GM18502 (cell line): ENCODE results near the gene LRBA.
"Not testable (repeated sequence)": the region's sequence is repeated elsewhere in the genome, so short reads cannot be mapped to it uniquely, and the experiment has no call there.

ENCODE experiments used
- ATAC-seq: cut with Tn5 transposase; IDR thresholded peaks from one replicate; pipeline ENCODE4 v1.9.1; 2021; ENCODE audit warnings: mild to moderate bottlenecking; ENCODE audit not compliant: unreplicated experiment, poor library complexity

Gene LRBA

DNA sequence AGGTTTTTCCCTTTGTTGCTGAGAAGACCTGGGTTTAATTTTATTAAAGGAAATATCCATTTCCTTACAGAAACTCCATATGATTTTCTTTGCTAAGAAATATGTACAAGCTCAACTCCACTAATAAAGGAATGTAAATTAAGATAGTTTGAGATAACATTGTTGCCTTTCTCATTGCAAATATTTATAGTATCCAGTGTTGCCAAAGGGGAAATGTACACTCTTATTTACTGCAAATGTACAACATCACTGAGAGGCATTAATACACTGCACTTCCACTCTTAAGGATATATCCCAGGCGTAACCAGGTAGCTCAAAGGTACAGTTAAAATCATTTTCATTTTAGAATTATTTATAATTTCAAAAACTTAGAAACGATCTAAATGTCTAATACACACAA, 7.5 kb upstream of the LRBA start:
- ATAC-seq = no peak

DNA sequence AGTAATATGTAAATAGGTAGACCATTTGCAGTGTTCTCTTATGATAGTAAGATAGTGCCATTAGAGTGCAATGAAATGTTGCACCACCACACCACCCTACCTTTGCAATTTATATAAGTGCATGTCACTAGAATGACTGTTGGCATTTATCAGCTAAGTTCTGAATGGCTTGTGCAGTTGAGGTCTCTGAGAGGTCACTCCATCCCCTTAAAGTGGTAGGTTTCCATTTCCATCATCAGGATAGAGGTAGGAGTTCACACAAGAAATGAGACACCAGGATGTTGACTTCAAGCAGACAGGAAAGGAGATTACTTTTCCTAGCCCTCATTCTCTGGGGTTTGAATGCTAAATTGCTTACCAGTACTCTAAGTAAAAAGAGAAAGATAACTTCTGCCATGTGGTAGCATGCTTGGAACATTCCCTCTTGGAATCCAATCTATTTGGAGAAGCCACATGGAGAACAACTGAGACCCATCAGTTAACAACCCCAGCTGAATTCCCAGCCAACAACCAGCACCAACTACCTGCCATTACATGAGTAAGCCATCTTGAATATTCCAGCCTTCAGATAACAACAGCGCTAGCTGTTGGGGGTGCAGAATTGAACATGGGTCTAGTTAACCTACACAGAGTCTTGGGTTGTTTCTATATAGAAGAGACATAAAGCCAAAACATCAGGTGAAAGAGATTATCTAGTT, 6.7 kb upstream of the LRBA start:
- ATAC-seq = no peak

DNA sequence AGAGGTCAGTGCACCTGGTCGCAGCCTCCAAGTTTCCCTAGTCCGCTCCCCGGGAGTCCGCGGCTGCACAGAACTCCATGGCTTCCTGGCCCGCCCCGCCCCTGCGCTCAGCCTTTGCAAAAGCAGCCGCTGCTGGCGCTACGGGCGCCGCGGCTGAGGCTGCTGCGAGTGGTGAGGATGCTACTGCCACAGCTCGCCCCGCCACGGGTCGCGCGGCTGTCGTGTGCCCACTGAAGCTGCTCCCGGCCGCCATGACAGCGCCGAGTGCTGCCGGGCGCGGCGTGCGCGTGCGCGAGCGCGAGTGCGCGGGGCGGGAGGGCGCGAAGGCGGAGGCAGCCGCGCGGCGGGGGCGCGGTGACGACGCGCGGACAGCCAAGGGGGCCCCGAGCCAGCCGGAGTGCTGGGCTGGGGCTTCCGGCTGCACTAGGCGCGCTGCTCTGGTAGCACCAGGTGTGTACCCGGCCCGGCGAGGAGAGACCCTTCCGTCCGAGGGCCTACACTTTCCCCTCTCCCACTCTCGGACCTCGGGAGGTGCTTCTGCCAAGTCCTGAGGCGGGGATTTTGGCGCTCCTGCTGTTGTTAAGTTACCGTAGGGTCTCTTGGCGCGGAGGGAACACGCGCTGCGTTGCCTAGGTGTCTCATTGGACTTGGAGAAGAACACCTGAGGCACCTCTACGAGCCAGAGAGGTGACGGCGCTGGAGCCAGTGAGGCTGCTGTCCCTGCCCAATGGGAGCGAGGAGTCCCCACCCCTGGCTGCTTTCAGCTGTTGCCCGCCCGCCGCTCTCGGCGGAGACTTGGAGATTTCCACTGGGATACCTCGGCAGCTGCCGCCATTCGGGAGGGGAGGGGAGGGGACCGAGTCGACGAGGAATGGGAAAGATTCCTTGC, 619 bp upstream of the LRBA start:
- peak; percentile 69 for ATAC-seq

DNA sequence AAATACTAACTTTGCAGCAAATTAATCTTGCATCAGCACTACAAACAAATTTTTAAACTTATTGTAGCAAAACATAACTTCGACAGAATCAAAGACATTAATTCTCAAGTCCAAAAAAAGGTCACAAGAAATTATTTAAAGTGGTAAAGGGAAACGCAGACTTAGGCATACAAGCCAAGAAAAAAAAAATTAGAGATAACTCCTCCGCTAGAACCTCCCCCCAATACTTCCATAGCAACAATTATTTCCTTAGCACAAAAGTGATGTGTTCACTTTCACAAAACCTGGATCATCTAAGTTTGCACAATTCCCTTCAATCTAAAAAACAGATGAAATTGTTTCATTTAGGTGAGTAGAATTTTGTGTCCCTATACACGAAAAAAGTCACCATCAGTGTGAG, 1.1 kb downstream of the LRBA start:
- no peak for ATAC-seq

DNA sequence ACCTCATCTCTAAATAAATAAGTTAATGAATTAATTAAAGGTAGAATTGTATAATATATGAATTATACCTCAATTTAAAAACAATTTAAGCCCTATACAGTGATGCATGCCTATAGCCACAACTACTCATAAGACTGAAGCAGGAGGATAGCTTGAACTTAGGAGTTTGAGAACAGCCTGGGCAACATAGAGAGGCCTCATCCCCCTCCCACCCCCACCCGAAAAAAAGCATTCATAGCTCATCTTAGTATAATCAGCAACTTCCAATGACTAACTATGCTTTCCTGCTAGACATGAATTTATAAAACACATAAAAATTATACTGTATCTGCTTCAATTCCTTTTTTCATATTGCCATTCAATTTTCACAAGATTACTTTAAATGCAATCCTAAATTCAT, 1.6 kb downstream of the LRBA start:
- ATAC-seq = no peak

DNA sequence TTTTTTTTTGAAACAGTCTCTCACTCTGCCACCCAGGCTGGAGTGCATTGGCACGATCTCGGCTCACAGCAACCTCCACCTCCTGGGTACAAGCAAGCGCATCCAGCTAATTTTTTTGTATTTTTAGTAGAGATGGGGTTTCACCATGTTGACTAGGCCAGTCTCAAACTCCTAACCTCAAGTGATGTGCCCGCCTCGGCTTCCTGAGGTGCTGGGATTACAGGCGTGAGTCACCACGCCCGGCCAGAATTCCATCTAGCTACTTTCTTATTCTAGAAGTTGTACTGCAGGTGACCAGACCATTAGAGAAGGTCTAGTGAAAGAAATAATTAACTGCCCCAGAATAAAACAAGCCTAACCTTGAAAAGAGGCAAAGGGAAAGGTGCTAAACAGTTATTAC, 2.3 kb downstream of the LRBA start:
- ATAC-seq = no peak

DNA sequence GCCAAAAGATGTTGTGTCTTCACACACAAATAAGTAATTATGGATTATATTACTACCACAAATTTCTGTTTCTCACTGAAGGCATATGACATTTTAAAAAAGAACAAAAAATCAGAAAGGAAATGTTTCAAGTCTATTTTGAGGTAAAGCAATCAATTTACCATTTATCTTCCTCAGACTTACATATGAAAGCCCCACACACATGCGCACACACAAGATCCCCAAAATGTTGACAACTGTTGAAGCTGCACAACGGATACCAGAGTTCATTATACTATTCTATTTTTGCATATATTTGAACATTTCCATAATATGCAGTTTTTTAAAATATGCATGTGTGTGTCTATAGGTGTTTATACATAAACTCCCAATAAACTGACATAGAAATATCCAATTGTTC, 2.7 kb downstream of the LRBA start:
- no peak for ATAC-seq

DNA sequence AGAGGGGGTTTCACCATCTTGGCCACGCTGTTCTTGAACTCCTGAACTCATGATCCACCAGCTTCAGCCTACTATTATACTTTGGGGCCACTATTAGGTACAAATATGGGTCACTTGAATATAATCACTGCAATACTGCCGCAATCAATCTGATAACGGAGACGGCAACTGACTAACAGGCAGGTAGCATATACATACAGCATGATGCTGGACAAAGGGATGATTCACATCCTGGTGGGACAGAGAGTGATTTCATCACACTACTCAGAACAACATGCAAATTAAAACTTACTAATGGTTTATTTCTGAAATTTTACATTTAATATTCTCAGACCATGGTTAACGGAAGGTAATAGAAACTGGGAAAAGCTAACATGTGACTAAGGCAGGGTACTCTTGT, 10.9 kb downstream of the LRBA start:
- no peak for ATAC-seq

DNA sequence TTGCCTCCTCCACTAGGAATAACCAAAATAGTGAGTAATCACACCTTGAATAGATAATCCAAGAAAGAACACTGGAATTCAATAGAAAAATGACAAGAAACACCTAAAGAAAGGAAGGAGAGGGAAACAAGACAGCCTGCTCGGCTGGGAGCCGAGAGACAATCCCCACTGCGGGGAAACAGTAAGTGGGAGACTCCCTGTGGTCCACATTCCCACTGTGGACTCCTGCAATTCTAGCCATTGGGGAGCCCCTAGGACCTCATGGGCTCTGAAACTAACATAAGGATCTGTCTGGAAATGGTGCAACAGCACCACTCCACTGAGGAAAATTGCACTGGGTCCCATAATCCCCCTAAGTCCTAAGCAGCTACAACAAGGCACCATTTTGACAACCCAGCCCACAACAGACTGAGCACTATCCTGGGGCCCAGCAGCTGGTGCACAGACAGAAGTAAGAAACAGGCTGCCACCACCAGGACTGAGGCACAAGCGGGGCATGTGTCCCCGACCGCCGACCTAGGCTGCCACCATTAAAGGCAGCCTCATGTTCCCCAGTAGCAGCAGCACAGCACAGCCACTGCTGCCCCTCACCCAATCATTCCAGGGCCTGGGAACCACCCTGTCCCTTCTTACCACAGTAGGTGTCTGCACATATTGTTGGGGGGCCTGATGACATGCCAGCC, 14.2 kb downstream of the LRBA start:
- no peak for ATAC-seq

DNA sequence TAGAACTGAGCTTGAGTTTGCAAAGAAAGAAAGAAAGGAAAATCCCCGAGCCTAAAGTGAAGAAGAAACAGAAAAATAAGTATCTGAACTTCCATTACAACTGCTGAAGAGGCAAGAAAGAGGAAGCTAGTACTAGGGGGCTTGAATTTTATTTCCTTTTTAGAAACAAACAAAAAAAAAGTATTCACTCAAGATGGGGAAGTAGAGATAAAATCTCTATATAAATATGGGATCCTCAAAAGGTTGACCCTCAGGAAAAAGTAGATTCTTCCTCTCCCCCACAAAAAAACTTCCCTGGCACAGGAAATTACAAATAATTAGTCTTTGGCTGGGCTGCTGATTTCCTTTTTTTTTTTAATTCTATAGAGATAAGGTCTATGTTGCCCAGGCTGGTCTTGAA, 16.0 kb downstream of the LRBA start:
- no peak for ATAC-seq

DNA sequence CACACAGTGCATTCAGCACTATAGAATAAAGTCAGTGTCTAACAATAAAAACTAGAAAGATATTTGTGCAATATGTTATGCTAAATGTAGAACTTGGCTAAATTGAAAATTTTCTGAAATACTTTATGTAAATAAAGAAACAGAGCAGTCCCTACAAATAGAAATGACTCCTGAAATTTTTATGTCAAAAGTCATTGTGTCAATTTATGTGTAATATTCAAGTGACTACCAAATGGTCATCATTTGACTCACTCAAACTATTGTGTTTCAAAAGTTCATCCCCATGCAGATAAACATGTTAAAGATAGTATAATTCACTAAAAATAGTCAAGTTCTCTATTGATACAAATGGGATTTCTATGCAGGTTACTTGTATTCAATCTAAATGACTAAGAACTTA, 17.9 kb downstream of the LRBA start:
- ATAC-seq = no peak

DNA sequence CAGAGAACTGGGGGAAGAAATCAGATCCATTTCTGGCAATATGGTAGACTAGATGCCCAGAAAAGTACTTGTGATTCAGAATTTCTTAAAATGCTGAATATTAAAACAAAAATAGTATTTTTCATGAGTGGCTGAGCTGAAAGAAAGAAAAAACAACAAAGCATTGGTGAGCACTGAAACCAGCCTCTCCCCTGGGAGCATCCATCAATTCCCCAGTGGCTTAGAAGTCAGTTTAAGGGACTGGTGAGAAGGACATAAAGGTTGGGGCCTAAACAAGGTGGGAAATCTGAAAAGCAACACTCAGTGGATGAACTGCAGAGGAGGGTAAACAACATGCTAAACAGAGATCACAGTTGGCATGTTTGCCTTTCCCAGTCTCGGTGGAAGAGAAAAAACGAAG, 20.4 kb downstream of the LRBA start:
- ATAC-seq = no peak

DNA sequence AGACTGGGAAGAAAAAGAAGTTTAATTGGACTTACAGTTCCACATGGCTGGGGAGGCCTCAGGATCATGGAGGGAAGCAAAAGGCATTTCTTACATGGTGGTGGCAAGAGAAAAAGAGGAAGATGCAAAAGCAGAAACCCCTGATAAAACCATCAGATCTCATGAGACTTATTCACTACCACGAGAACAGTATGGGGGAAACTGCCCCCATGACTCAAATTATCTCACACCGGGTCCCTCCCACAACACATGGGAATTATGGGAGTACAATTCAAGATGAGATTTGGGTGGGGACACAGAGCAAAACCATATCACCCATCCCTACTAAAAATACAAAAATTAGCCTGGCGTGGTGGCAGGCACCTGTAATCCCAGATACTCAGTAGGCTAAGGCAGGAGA, 21.5 kb downstream of the LRBA start:
- ATAC-seq = not testable (repeated sequence)

DNA sequence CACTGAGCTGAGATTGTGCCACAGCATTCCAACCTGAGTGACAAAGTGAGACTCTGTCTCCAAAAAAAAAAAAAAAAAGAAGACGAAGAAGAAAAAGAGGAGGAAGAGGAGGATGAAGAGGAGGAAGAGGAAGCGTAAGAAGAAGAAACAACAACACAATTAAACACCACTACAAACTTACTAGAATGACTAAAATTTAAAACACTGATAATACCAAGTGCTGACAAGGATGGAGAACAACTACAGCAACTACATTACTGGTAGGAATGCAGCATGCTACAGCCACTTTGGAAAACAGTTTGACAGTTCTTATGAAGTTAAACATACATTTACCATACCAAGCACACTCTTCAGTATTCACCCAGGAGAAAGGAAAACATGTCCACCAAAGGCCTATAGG, 24.1 kb downstream of the LRBA start:
- ATAC-seq = no peak

DNA sequence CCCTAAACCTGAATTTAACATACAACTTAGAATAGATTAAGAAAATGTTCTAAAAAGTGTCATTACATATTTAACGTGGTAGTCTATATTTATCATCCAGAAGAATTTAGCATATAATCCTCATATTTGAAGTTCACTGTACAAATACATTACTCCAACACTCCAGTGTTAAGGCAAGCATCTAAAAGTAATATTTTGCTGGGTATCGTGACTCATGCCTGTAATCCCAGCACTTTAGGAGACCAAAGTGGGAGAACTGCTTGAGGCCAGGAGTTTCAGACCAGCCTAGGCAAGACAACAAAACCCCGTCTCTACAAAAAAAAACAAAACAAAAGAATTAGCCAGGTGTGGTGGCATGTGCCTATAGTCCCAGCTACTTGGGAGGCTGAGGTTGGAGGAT, 24.8 kb downstream of the LRBA start:
- ATAC-seq = no peak

DNA sequence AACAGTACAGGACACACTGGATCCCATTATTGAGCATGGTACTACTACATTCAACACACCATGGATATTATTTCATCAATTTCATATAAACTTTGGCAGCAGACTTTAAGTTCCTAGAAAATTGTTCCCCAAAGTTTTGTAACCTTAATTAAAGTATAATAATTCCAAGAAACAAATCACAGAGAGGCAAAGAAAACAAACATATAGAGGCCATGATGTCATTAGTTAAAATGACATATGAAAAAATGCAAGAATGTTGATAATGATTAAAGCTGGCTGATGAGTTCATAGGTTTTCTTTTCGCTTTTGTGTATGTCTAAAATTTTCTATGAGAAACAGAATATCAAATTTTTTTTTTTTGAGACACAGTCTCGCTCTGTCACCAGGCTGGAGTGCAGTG, 26.8 kb downstream of the LRBA start:
- ATAC-seq = no peak

DNA sequence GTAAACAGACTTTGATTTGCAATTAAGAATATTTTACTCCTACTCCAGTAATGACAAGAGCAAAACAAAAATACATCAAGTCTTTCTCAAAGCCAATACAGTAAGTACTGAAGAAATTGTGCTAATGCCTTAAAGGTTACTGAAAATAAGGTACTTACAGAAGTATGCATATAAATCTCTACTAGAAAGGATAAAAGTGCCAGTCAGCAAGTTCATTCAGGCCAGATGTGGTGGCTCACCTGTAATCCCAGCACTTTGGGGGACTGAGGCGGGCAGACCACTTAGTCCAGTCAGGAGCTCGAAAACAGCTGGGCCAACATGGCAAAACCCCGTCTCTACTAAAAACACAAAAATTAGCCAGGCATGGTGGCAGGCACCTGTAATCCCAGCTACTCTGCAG, 27.9 kb downstream of the LRBA start:
- ATAC-seq = no peak

DNA sequence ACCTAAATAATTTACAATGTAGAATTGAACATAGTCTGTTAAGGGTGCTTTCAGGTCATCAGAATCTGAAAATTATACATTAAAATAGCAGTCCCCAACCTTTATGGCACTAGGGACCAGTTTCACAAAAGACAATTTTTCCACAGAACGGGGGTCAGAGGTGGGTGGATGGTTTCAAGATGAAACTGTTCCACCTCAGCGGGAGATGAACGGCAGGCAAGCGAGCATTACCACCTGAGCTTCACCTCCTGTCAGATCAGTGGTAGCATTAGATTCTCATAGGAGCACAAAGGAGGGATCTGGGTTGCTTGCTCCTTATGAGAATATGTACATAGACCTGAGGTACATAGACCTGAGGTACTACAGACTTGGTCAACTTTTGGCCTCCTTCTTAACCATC, 29.0 kb downstream of the LRBA start:
- ATAC-seq = peak; percentile 62

DNA sequence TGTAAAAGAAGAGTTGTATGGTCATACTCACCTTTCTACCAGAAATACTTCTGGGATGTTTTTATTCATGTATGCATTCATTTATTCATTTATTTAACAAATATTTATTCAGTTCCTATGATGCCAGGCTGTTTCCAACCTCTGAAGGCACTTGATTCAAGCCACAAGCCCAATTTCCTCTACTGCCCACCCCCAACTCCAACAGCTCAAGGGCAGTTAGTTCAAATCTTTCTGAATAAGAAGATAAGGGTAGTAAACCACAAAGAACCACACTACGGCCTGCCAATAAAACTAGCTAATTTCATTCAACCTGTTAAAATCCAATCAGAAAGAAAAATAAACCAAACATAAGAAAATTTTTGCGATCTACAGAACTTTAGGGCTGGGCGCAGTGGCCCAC, 31.2 kb downstream of the LRBA start:
- ATAC-seq = no peak

DNA sequence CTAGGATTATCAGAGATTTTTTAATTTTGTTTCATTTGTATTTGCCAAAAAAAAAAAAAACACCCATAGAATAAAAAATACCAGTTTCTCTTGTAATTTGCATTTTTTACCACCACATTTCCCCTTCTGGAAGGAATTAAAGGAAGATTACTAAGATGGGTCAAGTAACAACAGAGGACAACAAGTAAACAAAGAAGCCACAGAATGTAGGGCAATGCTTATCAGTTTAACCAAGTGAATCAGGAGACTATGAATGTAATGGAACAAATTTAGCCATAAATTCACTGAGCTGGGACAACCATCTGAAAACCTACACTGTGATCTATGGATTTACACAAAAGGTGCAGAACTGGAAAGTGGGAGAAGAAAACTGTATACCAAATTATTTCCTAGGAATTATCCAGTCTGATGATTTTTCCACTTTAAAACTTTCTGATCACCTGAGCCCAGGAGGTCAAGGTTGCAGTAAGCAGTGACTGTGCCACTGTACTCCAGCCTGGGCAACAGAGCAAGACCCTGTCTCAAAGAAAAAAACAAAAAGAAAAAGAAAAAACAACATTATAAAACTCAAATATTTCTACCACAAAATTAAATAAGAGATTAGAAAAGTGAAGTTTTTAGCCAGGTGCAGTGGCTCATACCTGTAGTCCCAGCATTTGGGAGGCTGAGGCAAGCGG, 32.4 kb downstream of the LRBA start:
- ATAC-seq = no peak
